ENCODE results near the gene ANKRD7.

ANKRD7 gene

GRCh38 chr7:118250860-118251494 is 26.5 kb downstream of the ANKRD7 start:
- DNase-seq (ENCODE audit: low spot score), result no peak
- in situ Hi-C loops (cut with MboI; ENCODE audit: low pct_unique_long_range_greater_than_20kb, low sequenced_read_pairs, unreplicated experiment), result no loop called here
- TF ChIP-seq CTCF (IDR thresholded peaks at IDR 0.05; ENCODE audit: extremely low read depth, insufficient read depth, missing control alignments), result peak; percentile 7

- in situ Hi-C loops (cut with MboI; ENCODE audit: low pct_unique_long_range_greater_than_20kb, low sequenced_read_pairs, unreplicated experiment), result no loop called here
- no peak for DNase-seq (ENCODE audit: low spot score)
- TF ChIP-seq CTCF (IDR thresholded peaks at IDR 0.05; ENCODE audit: extremely low read depth, insufficient read depth, missing control alignments), result no peak
Measured at GRCh38 chr7:118252087-118252486, 27.6 kb downstream of the ANKRD7 start.

GRCh38 chr7:118259115-118259514 is 34.6 kb downstream of the ANKRD7 start:
- TF ChIP-seq CTCF (IDR thresholded peaks at IDR 0.05; ENCODE audit: extremely low read depth, insufficient read depth, missing control alignments), result peak; percentile 31
- in situ Hi-C loops (cut with MboI; ENCODE audit: low pct_unique_long_range_greater_than_20kb, low sequenced_read_pairs, unreplicated experiment), result no loop called here
- no peak for DNase-seq (ENCODE audit: low spot score)

GRCh38 chr7:118264836-118265235 is 40.3 kb downstream of the ANKRD7 start:
- TF ChIP-seq CTCF (IDR thresholded peaks at IDR 0.05; ENCODE audit: extremely low read depth, insufficient read depth, missing control alignments), result no peak
- in situ Hi-C loops (cut with MboI; ENCODE audit: low pct_unique_long_range_greater_than_20kb, low sequenced_read_pairs, unreplicated experiment), result no loop called here
- DNase-seq (ENCODE audit: low spot score), result no peak

- DNase-seq (ENCODE audit: low spot score), result no peak
- TF ChIP-seq CTCF (IDR thresholded peaks at IDR 0.05; ENCODE audit: extremely low read depth, insufficient read depth, missing control alignments), result no peak
- in situ Hi-C loops (cut with MboI; ENCODE audit: low pct_unique_long_range_greater_than_20kb, low sequenced_read_pairs, unreplicated experiment), result no loop called here
Measured at GRCh38 chr7:118280319-118281012, 56.0 kb downstream of the ANKRD7 start.

- no peak for TF ChIP-seq CTCF (IDR thresholded peaks at IDR 0.05; ENCODE audit: extremely low read depth, insufficient read depth, missing control alignments)
- in situ Hi-C loops (cut with MboI; ENCODE audit: low pct_unique_long_range_greater_than_20kb, low sequenced_read_pairs, unreplicated experiment), result no loop called here
- DNase-seq (ENCODE audit: low spot score), result no peak
Measured at GRCh38 chr7:118281196-118281595, 56.7 kb downstream of the ANKRD7 start.
